Tibial nerve (tissue), 4 donors: Measurements from ENCODE around the gene FGGY.

Experiments
- EP300 ChIP-seq, 2 donors: sonication (generic); formaldehyde crosslinking; IDR thresholded peaks; one replicate each; pipeline ENCODE4 v1.6.1; 2017; ENCODE audit warnings: antibody characterized with exemption in 2 of 2, mild to moderate bottlenecking in 1 of 2
- POLR2A ChIP-seq, 2 donors: fragments of 450-650 bp; IDR thresholded peaks; one replicate each; pipeline ENCODE4 v1.6.1; 2017; ENCODE audit warnings: antibody characterized with exemption in 2 of 2, mild to moderate bottlenecking in 2 of 2, moderate library complexity in 2 of 2
- TF ChIP-seq, protein P1 (sequence below), 5 experiments: fragments of 200-600 bp in 3 of 5; fragments of 450-650 bp in 2 of 5; sonication (generic) in 3 of 5; IDR thresholded peaks; one replicate each; pipeline ENCODE4 v1.5.1; 2016 to 2019; ENCODE audit warnings: antibody characterized with exemption in 5 of 5, mild to moderate bottlenecking in 3 of 5, moderate library complexity in 2 of 5

DNA sequence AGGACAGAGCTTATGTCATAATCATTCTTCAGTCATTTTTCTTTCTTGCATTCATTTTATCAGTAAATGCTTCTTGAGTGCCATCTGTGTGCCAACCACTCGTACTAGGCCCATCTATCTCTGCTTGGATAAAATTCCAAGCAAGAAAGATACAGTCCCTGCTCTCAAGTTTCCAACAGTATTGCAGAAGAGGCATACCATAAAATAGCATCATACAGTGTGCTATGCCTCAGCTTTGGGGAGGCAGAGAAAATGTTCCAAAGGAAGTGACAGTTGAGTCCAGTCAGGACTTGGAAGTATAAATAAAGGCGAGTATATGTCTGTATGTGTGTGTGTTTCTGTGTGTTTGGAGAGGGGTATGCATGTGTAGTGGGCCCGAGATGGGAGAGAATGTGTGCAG, 404.5 kb downstream of the FGGY start:
- TF ChIP-seq, protein P1, sequence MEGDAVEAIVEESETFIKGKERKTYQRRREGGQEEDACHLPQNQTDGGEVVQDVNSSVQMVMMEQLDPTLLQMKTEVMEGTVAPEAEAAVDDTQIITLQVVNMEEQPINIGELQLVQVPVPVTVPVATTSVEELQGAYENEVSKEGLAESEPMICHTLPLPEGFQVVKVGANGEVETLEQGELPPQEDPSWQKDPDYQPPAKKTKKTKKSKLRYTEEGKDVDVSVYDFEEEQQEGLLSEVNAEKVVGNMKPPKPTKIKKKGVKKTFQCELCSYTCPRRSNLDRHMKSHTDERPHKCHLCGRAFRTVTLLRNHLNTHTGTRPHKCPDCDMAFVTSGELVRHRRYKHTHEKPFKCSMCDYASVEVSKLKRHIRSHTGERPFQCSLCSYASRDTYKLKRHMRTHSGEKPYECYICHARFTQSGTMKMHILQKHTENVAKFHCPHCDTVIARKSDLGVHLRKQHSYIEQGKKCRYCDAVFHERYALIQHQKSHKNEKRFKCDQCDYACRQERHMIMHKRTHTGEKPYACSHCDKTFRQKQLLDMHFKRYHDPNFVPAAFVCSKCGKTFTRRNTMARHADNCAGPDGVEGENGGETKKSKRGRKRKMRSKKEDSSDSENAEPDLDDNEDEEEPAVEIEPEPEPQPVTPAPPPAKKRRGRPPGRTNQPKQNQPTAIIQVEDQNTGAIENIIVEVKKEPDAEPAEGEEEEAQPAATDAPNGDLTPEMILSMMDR (IDR thresholded peaks at IDR 0.05), result no peak
- TF ChIP-seq EP300 (IDR thresholded peaks at IDR 0.05) (no peak), POLR2A (IDR thresholded peaks at IDR 0.05) (no peak)
